Ureter (tissue), 1 donor: ENCODE data around the gene PEX11G. TPM values are rescaled to one million over a fixed set of nuclear protein-coding genes. Genes with fewer than 3 reads are reported as not detected.

Source experiments
- DNase-seq: peaks from one replicate; pipeline ENCODE4 v3.0.0-alpha.2; 2020; ENCODE audit warnings: low spot score
- total RNA-seq: library from RNA; stranded (reverse); gene quantifications from one replicate; pipeline ENCODE4 v1.2.4, GENCODE V29; 2023
- donor health status: DM: yes; HTN: yes; CAD: no.

Gene PEX11G
- total RNA-seq, 1 donor from 2014 or later, result 7.8 TPM

- DNase-seq, result no peak
Measured at GRCh38 chr19:7521551-7522071, 32.8 kb upstream of the PEX11G start.

GRCh38 chr19:7520131-7521051 is 31.6 kb upstream of the PEX11G start:
- DNase-seq, result no peak

GRCh38 chr19:7519361-7520130 is 30.7 kb upstream of the PEX11G start:
- DNase-seq, result no peak

- no peak for DNase-seq
Measured at GRCh38 chr19:7516878-7517277, 28.0 kb upstream of the PEX11G start.

GRCh38 chr19:7516333-7516732 is 27.5 kb upstream of the PEX11G start:
- DNase-seq, result no peak

DNA sequence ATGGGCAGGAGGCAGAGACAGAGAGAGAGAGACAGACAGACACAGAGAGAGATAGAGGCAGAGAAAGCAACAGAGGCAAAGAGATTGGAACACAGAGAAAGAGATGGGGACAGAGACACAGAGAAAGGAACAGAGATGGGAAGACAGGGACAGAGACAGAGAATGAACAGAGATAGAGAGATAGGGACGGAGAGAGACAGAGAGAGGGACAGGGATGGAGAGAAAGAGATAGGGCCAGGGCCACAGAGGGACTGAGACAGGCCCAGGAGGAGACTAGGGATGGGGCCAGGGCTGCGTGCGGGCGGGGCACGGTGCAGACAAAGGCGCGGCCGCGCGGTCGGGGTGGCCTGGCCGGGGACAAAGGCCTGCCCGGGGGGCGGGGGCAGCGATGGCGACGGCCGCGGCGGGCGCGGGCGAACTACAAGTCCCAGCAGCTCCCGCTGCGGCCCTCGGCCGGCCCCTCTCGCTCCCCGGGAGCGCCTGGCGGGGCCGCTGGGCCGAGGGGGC is 26.9 kb upstream of the PEX11G start, which contains the start of gene ZNF358:
Gene ZNF358 (plus strand): TSS at position 459 of the 507 bp plus-strand sequence. CDS start 3,140 bp downstream, outside the sequence.
- DNase-seq, result no peak

- no peak for DNase-seq
Measured at GRCh38 chr19:7515110-7515644, 26.3 kb upstream of the PEX11G start.

DNA sequence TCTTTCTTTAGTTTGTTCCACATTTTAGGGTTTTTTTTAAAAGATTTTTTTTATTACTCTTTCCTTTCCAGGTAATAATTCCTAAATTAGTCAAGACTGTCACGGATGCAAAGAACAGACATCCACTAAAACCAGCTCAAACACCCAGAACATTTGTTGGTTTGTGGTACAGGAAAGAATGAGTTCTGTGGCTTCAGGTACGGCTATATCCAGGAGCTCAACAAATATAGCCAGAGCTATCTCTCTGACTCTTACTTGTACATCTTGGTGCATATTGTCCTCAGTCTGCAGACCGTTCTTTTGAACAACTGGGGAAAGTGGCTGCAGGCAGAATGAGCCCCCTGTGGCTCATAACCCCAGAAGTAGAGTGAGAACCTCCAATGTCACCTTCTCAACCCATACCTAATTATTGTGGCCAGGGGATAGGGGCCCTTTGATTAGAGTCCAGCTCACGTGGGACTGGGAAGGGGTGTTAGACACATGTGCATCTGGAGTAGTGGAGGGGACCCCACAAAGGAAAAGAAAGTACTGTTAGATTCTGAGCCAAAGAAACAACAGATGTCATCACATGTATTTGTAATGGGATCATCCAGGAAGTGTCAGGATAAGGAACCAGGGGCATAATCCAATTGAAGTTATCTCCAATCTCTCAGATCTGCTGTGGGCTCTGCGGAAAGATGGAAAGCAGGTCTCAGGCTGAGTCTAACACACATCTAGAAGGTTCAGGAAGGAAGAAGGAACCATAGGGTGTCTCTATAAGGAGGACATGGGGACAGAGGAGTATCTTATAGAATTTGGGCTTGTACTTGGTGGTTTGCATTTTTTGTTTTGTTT is 25.2 kb upstream of the PEX11G start:
- no peak for DNase-seq

- no peak for DNase-seq
Measured at GRCh38 chr19:7512400-7512851, 23.6 kb upstream of the PEX11G start.

- no peak for DNase-seq
Measured at GRCh38 chr19:7509625-7510024, 20.8 kb upstream of the PEX11G start.

GRCh38 chr19:7507884-7508283 is 19.0 kb upstream of the PEX11G start:
- peak; percentile 80 for DNase-seq

DNA sequence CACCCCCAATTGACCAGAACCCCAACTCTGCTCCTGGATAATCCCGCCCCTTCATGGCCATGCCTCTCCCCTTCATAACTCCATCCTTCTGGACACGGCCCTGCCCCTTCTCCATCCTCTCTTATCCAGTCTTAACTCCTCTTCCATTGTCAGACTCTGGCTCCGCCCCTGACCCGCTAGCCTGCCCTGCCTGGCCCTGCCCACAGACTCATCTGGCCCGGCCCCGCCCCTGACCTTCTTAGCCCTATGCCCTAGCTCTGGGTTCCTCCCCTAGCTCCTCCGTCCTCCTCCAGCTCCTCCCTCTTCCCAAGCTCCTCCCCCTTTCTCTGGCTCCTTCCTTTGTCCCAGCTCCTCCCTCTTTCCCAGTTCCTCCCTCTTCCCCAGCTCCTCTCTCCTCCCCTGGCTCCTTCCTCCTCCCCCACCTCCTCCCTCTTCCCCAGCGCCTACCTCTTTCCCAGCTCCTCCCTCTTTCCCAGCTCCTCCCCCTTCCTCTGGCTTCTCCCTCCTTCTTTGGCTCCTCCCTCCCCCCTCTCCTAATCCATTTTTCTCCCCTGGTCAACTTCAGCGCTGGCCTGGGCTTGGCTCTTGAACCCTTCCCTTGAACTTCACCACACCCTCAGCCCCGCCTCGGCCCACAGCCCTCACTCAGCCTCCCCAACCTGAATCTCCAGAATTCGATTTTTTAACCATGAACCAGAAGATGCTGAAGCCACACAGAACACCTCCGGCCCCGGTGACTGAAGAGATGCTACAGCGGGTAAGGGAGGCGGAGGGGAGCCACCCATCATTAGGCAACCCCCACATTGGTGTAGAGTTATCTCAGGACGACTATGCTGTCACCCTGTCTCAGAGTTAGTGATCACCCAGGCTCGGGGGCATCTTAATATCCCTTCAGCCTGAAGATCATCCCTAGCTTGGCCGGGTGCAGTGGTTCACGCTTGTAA is 17.8 kb upstream of the PEX11G start:
- peak; percentile 86 for DNase-seq

DNA sequence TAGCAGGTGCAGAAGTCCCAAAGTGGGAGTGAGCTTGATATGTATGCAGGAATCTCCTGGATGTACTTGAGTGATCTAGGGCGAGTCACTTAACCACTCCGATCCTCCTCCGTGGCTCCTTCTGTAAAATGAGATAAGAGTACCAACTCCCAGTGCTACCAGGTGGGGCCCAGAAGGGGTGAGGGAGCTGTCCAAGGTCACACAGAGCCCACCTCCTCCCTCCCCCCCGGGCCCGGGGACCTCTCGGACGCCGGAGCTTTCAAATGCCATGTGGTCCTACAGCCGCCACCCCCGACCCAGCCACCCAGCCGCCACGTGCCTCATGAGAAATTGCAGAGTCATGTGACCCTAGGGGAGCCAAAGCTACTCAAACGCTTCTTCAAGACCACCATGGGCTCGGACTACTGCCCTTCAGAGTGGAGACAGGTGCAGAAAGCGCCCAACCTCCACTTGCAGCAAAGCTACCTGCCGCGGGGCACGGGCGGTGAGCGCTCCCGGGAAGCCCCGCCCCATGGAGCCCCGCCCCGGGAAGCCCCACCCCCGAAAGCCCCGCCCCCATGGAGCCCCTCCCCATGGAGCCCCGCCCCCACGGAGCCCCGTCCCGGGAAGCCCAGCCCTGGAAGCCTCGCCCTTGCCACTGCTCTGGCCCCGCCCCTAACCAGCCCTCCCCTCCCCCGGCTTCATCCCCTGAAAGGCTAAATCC is 17.0 kb upstream of the PEX11G start:
- DNase-seq, result no peak

GRCh38 chr19:7505288-7505681 is 16.4 kb upstream of the PEX11G start:
- DNase-seq, result no peak

DNA sequence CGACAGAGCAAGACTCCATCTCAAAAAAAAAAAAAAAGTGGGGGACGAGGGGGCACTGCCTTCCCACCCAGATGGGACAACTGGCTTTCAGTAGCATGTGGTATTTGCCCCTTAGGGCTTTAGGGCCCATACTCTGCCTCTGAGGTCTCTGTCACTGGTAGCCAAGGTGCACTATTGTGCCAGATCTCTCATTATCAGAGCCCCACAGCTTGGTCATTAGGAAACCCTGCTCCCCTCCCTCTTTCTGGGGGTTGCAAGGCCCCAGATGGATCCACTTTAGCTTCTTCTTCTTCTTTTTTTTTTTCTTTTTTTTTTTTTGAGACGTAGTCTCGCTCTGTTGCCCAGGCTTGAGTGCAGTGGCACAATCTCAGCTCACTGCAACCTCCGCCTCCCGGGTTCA is 15.8 kb upstream of the PEX11G start:
- no peak for DNase-seq

DNA sequence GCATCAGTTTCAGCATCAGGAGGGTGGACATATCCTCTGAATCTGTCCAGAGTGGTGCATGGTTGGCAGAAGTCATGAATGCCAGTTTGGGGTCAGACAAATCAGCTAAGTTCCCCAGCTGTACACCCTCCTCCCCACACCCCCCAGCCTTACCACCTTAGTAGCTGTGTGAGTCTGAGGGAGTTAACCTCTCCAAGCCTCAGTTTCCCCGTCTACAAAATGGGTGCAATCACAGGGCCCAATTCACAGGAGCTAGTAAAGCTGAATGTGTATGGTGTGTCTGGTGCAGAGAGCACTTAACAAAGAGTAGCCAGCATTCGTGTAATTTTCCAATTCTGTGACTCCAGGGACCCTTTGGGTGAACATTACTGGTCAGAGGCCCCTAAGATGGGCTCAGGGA is 13.7 kb upstream of the PEX11G start:
- no peak for DNase-seq

DNA sequence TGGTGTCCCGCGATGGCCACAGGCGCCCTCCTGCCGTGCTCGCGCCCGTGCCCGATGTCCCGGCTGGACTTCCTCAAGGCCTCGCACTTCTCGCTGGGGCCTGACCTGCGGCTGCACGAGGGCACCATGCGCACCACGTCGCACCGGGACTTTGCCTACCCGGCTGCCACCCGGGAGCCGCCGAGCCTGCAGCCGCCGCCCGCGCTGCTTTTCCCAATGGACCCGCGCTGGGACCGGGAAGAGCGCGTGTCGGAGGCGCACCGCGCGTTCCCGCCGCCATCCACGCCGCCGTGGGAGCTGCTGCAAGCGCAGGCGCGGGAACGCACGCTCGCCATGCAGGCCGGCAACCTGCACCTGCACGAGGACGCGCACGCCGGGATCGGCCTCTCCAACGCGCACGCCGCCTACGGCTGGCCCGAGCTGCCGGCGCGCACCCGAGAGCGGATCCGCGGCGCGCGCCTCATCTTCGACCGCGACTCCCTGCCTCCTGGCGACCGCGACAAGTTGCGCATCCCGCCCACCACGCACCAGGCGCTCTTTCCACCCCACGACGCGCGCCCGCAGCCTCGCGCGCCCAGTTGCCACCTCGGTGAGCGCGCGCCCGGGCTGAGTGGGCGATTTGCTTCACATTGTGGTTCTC is 12.1 kb upstream of the PEX11G start:
- DNase-seq, result no peak

- no peak for DNase-seq
Measured at GRCh38 chr19:7497292-7497691, 8.5 kb upstream of the PEX11G start.
